Retinal pigment epithelial cell (primary cell): ENCODE data around the gene ATAD3C.

Source experiments
- DNase-seq: peaks from one replicate; pipeline ENCODE4 v3.0.0-alpha.2; 2010; ENCODE audit warnings: low read depth
- H3K4me3 ChIP-seq: 2 replicates; pipeline ENCODE4 v1.5.1; 2011; ENCODE audit warnings: mild to moderate bottlenecking, low read length, control low read depth, moderate library complexity
- CTCF ChIP-seq: conservative IDR thresholded peaks from 2 replicates; pipeline ENCODE4 v1.5.1; 2011; ENCODE audit warnings: low read depth, low read length, control low read depth, inconsistent platforms

Gene ATAD3C

GRCh38 chr1:1437033-1437903, 12.2 kb upstream of the ATAD3C start:
- DNase-seq: no peak
- H3K4me3 ChIP-seq: no peak overlapping the region
- TF ChIP-seq CTCF: no peak

GRCh38 chr1:1437904-1438376, 11.5 kb upstream of the ATAD3C start:
- no peak overlapping the region for H3K4me3 ChIP-seq

GRCh38 chr1:1438531-1439381, 10.7 kb upstream of the ATAD3C start:
- no peak overlapping the region for H3K4me3 ChIP-seq
- no peak for TF ChIP-seq CTCF
- DNase-seq: no peak

More at GRCh38 chr1:1437904-1438376, 11.5 kb upstream of the ATAD3C start:
- DNase-seq: no peak
- no peak for TF ChIP-seq CTCF

GRCh38 chr1:1439546-1440261, 9.8 kb upstream of the ATAD3C start:
- no peak for DNase-seq
- no peak for TF ChIP-seq CTCF
- no peak overlapping the region for H3K4me3 ChIP-seq

GRCh38 chr1:1440262-1441001, 9.1 kb upstream of the ATAD3C start:
- no peak for TF ChIP-seq CTCF
- no peak overlapping the region for H3K4me3 ChIP-seq
- DNase-seq: no peak

GRCh38 chr1:1441002-1441888, 8.2 kb upstream of the ATAD3C start:
- no peak overlapping the region for H3K4me3 ChIP-seq
- TF ChIP-seq CTCF: peak; percentile 96
- no peak for DNase-seq
